K562 (cell line): ENCODE results near the gene HNRNPLL. TPM values are rescaled to one million over a fixed set of nuclear protein-coding genes. Genes with fewer than 3 reads are reported as not detected.
A peak's percentile ranks its signal among the peaks of the same experiment; 100 is the strongest.

Experiments
- CBX1 ChIP-seq: sonication (generic); IDR thresholded peaks from 2 replicates; pipeline ENCODE4 v1.6.1; 2016; ENCODE audit warnings: antibody characterized with exemption, low read depth, mild to moderate bottlenecking
- CBX3 ChIP-seq, 2 experiments: IDR thresholded peaks; 1 replicate in 1 of 2; 2 replicates in 1 of 2; pipeline ENCODE4 v1.6.1; 2012; ENCODE audit warnings: inconsistent platforms in 2 of 2, low read length in 2 of 2, borderline replicate concordance in 1 of 2, control low read depth in 1 of 2
- CREB5 ChIP-seq: fragments of 250-450 bp; sonication (Bioruptor Pico); IDR thresholded peaks from 2 replicates; pipeline ENCODE4 v1.5.0; 2020; ENCODE audit warnings: mild to moderate bottlenecking
- E4F1 ChIP-seq: fragments of 250-450 bp; sonication (Bioruptor Pico); IDR thresholded peaks from 2 replicates; pipeline ENCODE4 v1.5.0; 2021; ENCODE audit warnings: mild to moderate bottlenecking, borderline replicate concordance
- HINFP ChIP-seq: fragments of 450-650 bp; conservative IDR thresholded peaks from 2 replicates; pipeline ENCODE4 v1.6.1; 2016; ENCODE audit warnings: missing genetic modification characterization, low read depth, mild to moderate bottlenecking, control low read depth, missing compliant biosample characterization
- MAFK ChIP-seq: IDR thresholded peaks from 2 replicates; pipeline ENCODE4 v1.6.1; 2011; ENCODE audit warnings: low read length, improper control_type of control experiment
- NCOA1 ChIP-seq: fragments of 450-650 bp; IDR thresholded peaks from 2 replicates; pipeline ENCODE4 v1.6.1; 2016; ENCODE audit warnings: low read depth
- NFATC3 ChIP-seq: fragments of 450-650 bp; IDR thresholded peaks from 2 replicates; pipeline ENCODE4 v1.6.1; 2017; ENCODE audit warnings: mild to moderate bottlenecking
- RFX5 ChIP-seq: IDR thresholded peaks from 2 replicates; pipeline ENCODE4 v1.6.1; 2011; ENCODE audit warnings: low read depth, mild to moderate bottlenecking, improper control_type of control experiment, low read length
- SMAD2 ChIP-seq: fragments of 150-350 bp; IDR thresholded peaks from 2 replicates; pipeline ENCODE4 v1.6.1; 2014; ENCODE audit warnings: low read depth, mild to moderate bottlenecking, low read length
- SMARCA5 ChIP-seq: fragments of 450-650 bp; IDR thresholded peaks from 2 replicates; pipeline ENCODE4 v1.6.1; 2016
- SNAPC5 ChIP-seq: fragments of 250-450 bp; sonication (Bioruptor Pico); IDR thresholded peaks from 2 replicates; pipeline ENCODE4 v1.8.0; 2021; ENCODE audit warnings: moderate library complexity, mild to moderate bottlenecking, inconsistent platforms
- SRSF7 ChIP-seq: fragments of 200-400 bp; formaldehyde crosslinking; optimal IDR thresholded peaks from 2 replicates; pipeline ENCODE3; 2017; ENCODE audit warnings: mild to moderate bottlenecking, low read depth, low read length
- STAT5A ChIP-seq: IDR thresholded peaks from 2 replicates; pipeline ENCODE4 v1.6.1; 2012; ENCODE audit warnings: low read length, inconsistent platforms, borderline replicate concordance
- U2AF1 ChIP-seq: fragments of 200-400 bp; formaldehyde crosslinking; optimal IDR thresholded peaks from 2 replicates; pipeline ENCODE3; 2017; ENCODE audit warnings: mild to moderate bottlenecking, low read depth, low read length, moderate library complexity
- ZNF232 ChIP-seq: sonication (generic); formaldehyde crosslinking; IDR thresholded peaks from 2 replicates; pipeline ENCODE4 v1.8.0; 2022; ENCODE audit warnings: mild to moderate bottlenecking, missing genetic modification reagents
- ZNF41 ChIP-seq: fragments of 250-450 bp; sonication (Bioruptor Pico); conservative IDR thresholded peaks from 2 replicates; pipeline ENCODE4 v1.4.0; 2020; ENCODE audit warnings: mild to moderate bottlenecking
- ZNF592 ChIP-seq: fragments of 450-650 bp; IDR thresholded peaks from 2 replicates; pipeline ENCODE4 v1.6.1; 2017; ENCODE audit warnings: antibody characterized with exemption, mild to moderate bottlenecking
- ZNF75A ChIP-seq: fragments of 450-650 bp; formaldehyde crosslinking; IDR thresholded peaks from 2 replicates; pipeline ENCODE4 v1.4.0; 2020; ENCODE audit warnings: mild to moderate bottlenecking
- ZNF780A ChIP-seq: fragments of 250-450 bp; sonication (Bioruptor Pico); IDR thresholded peaks from 2 replicates; pipeline ENCODE4 v1.5.0; 2021; ENCODE audit warnings: mild to moderate bottlenecking
- polyA plus RNA-seq, 8 experiments: library from polyadenylated mRNA; depleted of rRNA in 4 of 8; stranded (reverse) in 5 of 8; unstranded in 3 of 8; fragments of >200 nt; fragmentation: Nextera tagmentation in 2 of 8; fragmentation: Illumina TruSeq in 1 of 8; extraction: Ambion mirVana in 2 of 8; extraction: Trizol in 1 of 8; gene quantifications; 2 replicates each; pipeline versions ENCODE4 v1.2.1 to v1.2.3, GENCODE V29; 2011 to 2014; ENCODE audit warnings: inconsistent platforms in 1 of 8, missing spikeins in 1 of 8
- total RNA-seq, 7 experiments: library from RNA; depleted of rRNA in 6 of 7; stranded (reverse); fragments of >200 nt in 6 of 7; fragmentation: Illumina TruSeq in 2 of 7; extraction: Trizol in 2 of 7; gene quantifications; 2 replicates each; pipeline versions ENCODE4 v1.2.1 to v1.2.3, GENCODE V29; 2011 to 2021; ENCODE audit warnings: low replicate concordance in 1 of 7

Gene HNRNPLL
- total and polyA plus RNA-seq, 9 of the 15 experiments (the other 6 are each of a cell fraction or from before 2014, with no cell fraction given): 19.8 to 135 (median 57.8) TPM

GRCh38 chr2:38602732-38603401 is at the start of gene HNRNPLL (continued):
- no peak for TF ChIP-seq RFX5
- TF ChIP-seq CBX3 (IDR thresholded peaks at IDR 0.05; ENCODE audit: borderline replicate concordance in 1 of 2, low read length in 2 of 2): no peak; a peak in 2 of 3 replicates
- TF ChIP-seq ZNF780A (CRISPR knock-in tag): no peak
- TF ChIP-seq ZNF41 (CRISPR knock-in tag): no peak
- no peak for TF ChIP-seq U2AF1
- TF ChIP-seq E4F1 (CRISPR knock-in tag): no peak
- TF ChIP-seq SMAD2: no peak
- TF ChIP-seq MAFK: no peak
- peak; percentile 27; the same call in 1 of the 2 replicates for TF ChIP-seq ZNF75A (CRISPR knock-in tag)
- no peak for TF ChIP-seq NFATC3
- TF ChIP-seq ZNF232 (CRISPR knock-in tag): no peak
- TF ChIP-seq STAT5A: no peak
- TF ChIP-seq HINFP (tag): no peak
- TF ChIP-seq CREB5 (CRISPR knock-in tag): no peak
- TF ChIP-seq SNAPC5 (CRISPR knock-in tag): no peak
- TF ChIP-seq ZNF592: no peak
- no peak for TF ChIP-seq SMARCA5
- TF ChIP-seq CBX1: peak; percentile 19; the same call in 1 of the 2 replicates
- TF ChIP-seq NCOA1: no peak
- no peak for TF ChIP-seq SRSF7
